Liver (tissue), 9 donors: Measurements from ENCODE around the gene TET3. TPM values are rescaled to one million over a fixed set of nuclear protein-coding genes. Genes with fewer than 3 reads are reported as not detected.

Source experiments
- DNase-seq: peaks from one replicate; pipeline ENCODE4 v3.0.0-alpha.2; 2017; ENCODE audit warnings: low spot score
- H3K27ac ChIP-seq, 2 donors: one replicate each; pipeline ENCODE4 v1.7.0; 2013; ENCODE audit warnings: inconsistent platforms in 2 of 2, low read length in 2 of 2, control low read depth in 1 of 2, low read depth in 1 of 2, mild to moderate bottlenecking in 1 of 2
- H3K27me3 ChIP-seq, 4 donors: one replicate each; pipeline versions ENCODE4 v1.6.1 to v1.7.0; 2013; ENCODE audit warnings: low read length in 3 of 4, inconsistent platforms in 1 of 4, mild to moderate bottlenecking in 1 of 4, moderate library complexity in 1 of 4; ENCODE audit not compliant: control insufficient read depth in 4 of 4, insufficient read depth in 4 of 4
- H3K36me3 ChIP-seq, 4 donors: one replicate each; pipeline versions ENCODE4 v1.6.1 to v1.7.0; 2013; ENCODE audit warnings: low read length in 3 of 4, mild to moderate bottlenecking in 3 of 4, low read depth in 1 of 4, moderate library complexity in 1 of 4; ENCODE audit not compliant: control insufficient read depth in 4 of 4, insufficient read depth in 3 of 4
- H3K4me1 ChIP-seq, 4 donors: one replicate each; pipeline versions ENCODE4 v1.6.1 to v1.7.0; 2013; ENCODE audit warnings: low read length in 3 of 4, mild to moderate bottlenecking in 3 of 4, moderate library complexity in 1 of 4; ENCODE audit not compliant: control insufficient read depth in 4 of 4, insufficient read depth in 4 of 4
- H3K4me3 ChIP-seq, 3 donors: one replicate each; pipeline versions ENCODE4 v1.6.1 to v1.7.0; 2013; ENCODE audit warnings: low read length in 3 of 3, control low read depth in 1 of 3, low read depth in 1 of 3, mild to moderate bottlenecking in 1 of 3
- H3K9ac ChIP-seq, 2 donors: one replicate each; pipeline ENCODE4 v1.7.0; 2013; ENCODE audit warnings: low read length in 2 of 2, mild to moderate bottlenecking in 2 of 2, moderate library complexity in 2 of 2, control low read depth in 1 of 2, low read depth in 1 of 2
- H3K9me3 ChIP-seq, 4 donors: one replicate each; pipeline versions ENCODE4 v1.6.1 to v1.7.0; 2013; ENCODE audit warnings: low read length in 3 of 4; ENCODE audit not compliant: control insufficient read depth in 4 of 4
- EGR1 ChIP-seq, 2 donors: IDR thresholded peaks; 2 replicates each; pipeline ENCODE4 v1.6.1; 2016 to 2018; ENCODE audit warnings: antibody characterized with exemption in 2 of 2, low read depth in 2 of 2
- FOXA1 ChIP-seq: IDR thresholded peaks from 2 replicates; pipeline ENCODE4 v1.6.1; 2016; ENCODE audit warnings: antibody characterized with exemption
- FOXA2 ChIP-seq: IDR thresholded peaks from 2 replicates; pipeline ENCODE4 v1.6.1; 2016; ENCODE audit warnings: antibody characterized with exemption
- GABPA ChIP-seq, 2 donors: IDR thresholded peaks in 1 of 2; conservative IDR thresholded peaks in 1 of 2; 2 replicates each; pipeline ENCODE4 v1.6.1; 2016; ENCODE audit warnings: antibody characterized with exemption in 2 of 2, mild to moderate bottlenecking in 1 of 2, moderate library complexity in 1 of 2
- HNF4A ChIP-seq, 2 donors: conservative IDR thresholded peaks; 2 replicates each; pipeline ENCODE4 v1.6.1; 2016; ENCODE audit warnings: antibody characterized with exemption in 2 of 2, mild to moderate bottlenecking in 2 of 2
- HNF4G ChIP-seq: IDR thresholded peaks from 2 replicates; pipeline ENCODE4 v1.6.1; 2016; ENCODE audit warnings: antibody characterized with exemption
- JUND ChIP-seq, 2 donors: IDR thresholded peaks; 2 replicates each; pipeline ENCODE4 v1.6.1; 2016; ENCODE audit warnings: antibody characterized with exemption in 2 of 2
- RAD21 ChIP-seq, 2 donors: IDR thresholded peaks; 2 replicates each; pipeline ENCODE4 v1.6.1; 2016; ENCODE audit warnings: antibody characterized with exemption in 2 of 2, mild to moderate bottlenecking in 2 of 2
- RXRA ChIP-seq, 2 donors: IDR thresholded peaks; 2 replicates each; pipeline ENCODE4 v1.6.1; 2017 to 2018; ENCODE audit warnings: antibody characterized with exemption in 2 of 2, mild to moderate bottlenecking in 1 of 2
- SP1 ChIP-seq: IDR thresholded peaks from 2 replicates; pipeline ENCODE4 v1.6.1; 2018; ENCODE audit warnings: antibody characterized with exemption, mild to moderate bottlenecking
- TAF1 ChIP-seq: conservative IDR thresholded peaks from 2 replicates; pipeline ENCODE4 v1.6.1; 2016; ENCODE audit warnings: antibody characterized with exemption, mild to moderate bottlenecking
- WGBS: extraction: QIAGEN DNeasy Blood & Tissue Kit; methylation state at CpG from one replicate; pipeline ENCODE4 v1.1.7; 2013; 5-methylcytosine and 5-hydroxymethylcytosine counted together
- polyA plus RNA-seq, 2 donors: library from polyadenylated mRNA; stranded (reverse) in 1 of 2; unstranded in 1 of 2; fragments of 200-250 nt in 1 of 2; fragments of >200 nt in 1 of 2; fragmentation: Nextera tagmentation in 1 of 2; extraction: Ambion mirVana in 1 of 2; gene quantifications; one replicate each; pipeline versions ENCODE4 v1.2.1 to v1.2.3, GENCODE V29; 2013 to 2015
- total RNA-seq, 2 donors: library from RNA; depleted of rRNA; stranded (reverse); fragments of >200 nt; gene quantifications; one replicate each; pipeline ENCODE4 v1.2.3, GENCODE V29; 2014
- TF ChIP-seq, protein P1 (sequence below): fragments of 150-350 bp; IDR thresholded peaks from 2 replicates; pipeline ENCODE4 v1.5.1; 2017; ENCODE audit warnings: improper control_type of control experiment, low read depth, low read length; ENCODE audit not compliant: missing input control
- TF ChIP-seq, protein P2 (sequence below): IDR thresholded peaks from 2 replicates; pipeline ENCODE4 v1.6.1; 2016; ENCODE audit warnings: antibody characterized with exemption
- TF ChIP-seq, protein P3 (sequence below): IDR thresholded peaks from 2 replicates; pipeline ENCODE4 v1.6.1; 2016; ENCODE audit warnings: antibody characterized with exemption, mild to moderate bottlenecking
- TF ChIP-seq, protein P4 (sequence below): IDR thresholded peaks from 2 replicates; pipeline ENCODE4 v1.6.1; 2016; ENCODE audit warnings: antibody characterized with exemption
- donor health status: healthy.
- donor health status: healthy.
- donor health status: healthy.
- donor health status: healthy.
- donor health status: healthy.

The TET3 gene
- total and polyA plus RNA-seq, 4 donors: 0.89 to 16.2 (median 3.2) TPM

DNA sequence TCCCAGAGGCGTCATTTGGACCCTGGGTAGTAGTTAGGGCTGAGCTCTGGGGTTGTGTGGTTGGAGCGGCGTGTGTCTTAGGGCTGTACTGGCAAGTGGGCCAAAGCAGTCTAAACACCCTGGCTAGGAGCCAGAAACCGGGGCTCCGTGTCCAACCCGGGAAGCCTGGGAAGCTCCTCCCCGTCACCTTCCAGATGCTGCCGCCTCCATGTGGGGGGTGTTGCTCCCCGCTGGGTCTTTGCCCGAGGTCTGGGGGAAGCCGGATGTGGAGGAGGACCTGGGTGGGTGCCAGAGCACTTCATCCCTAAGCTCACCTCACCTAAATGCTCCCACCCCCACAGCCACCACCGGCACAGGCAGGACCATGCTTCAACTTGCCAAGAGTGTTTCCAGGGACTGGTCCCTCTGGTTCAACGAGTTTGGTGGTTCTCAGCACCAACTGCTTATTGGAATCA, 25.4 kb downstream of the TET3 start (continued):
- TF ChIP-seq, protein P1, sequence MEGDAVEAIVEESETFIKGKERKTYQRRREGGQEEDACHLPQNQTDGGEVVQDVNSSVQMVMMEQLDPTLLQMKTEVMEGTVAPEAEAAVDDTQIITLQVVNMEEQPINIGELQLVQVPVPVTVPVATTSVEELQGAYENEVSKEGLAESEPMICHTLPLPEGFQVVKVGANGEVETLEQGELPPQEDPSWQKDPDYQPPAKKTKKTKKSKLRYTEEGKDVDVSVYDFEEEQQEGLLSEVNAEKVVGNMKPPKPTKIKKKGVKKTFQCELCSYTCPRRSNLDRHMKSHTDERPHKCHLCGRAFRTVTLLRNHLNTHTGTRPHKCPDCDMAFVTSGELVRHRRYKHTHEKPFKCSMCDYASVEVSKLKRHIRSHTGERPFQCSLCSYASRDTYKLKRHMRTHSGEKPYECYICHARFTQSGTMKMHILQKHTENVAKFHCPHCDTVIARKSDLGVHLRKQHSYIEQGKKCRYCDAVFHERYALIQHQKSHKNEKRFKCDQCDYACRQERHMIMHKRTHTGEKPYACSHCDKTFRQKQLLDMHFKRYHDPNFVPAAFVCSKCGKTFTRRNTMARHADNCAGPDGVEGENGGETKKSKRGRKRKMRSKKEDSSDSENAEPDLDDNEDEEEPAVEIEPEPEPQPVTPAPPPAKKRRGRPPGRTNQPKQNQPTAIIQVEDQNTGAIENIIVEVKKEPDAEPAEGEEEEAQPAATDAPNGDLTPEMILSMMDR: no peak
- TF ChIP-seq, protein P2, sequence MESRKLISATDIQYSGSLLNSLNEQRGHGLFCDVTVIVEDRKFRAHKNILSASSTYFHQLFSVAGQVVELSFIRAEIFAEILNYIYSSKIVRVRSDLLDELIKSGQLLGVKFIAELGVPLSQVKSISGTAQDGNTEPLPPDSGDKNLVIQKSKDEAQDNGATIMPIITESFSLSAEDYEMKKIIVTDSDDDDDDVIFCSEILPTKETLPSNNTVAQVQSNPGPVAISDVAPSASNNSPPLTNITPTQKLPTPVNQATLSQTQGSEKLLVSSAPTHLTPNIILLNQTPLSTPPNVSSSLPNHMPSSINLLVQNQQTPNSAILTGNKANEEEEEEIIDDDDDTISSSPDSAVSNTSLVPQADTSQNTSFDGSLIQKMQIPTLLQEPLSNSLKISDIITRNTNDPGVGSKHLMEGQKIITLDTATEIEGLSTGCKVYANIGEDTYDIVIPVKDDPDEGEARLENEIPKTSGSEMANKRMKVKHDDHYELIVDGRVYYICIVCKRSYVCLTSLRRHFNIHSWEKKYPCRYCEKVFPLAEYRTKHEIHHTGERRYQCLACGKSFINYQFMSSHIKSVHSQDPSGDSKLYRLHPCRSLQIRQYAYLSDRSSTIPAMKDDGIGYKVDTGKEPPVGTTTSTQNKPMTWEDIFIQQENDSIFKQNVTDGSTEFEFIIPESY: no peak

DNA sequence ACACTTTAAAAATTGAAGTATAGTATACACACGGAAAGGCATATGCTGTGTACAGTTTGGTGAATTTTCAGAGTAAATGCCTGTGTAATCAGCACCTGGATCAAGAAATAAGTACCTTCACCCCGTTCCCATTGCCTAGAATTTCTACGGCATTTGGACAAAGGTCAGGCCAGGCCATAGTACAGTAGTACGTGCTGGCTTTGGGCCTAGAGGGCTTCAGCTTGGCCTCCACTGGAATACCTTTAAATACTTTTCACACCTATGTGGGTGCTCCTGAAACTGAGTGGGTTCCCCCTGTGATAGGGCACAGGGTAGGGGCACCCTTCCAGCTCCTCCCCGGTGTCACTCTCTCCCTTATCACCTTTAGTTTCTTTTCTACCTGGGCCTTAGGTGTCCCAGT, 26.5 kb downstream of the TET3 start:
- no peaks in the 10 kb centered on the region for H3K27me3 ChIP-seq
- 47% methylated on average over 5 of the region's 5 CpGs for WGBS
- H3K4me1 ChIP-seq: peaks cover 3 to 20% (median 15%) of the 10 kb centered on the region in 4 donors
- H3K4me3 ChIP-seq: no peak overlapping the region
- no peak overlapping the region for H3K27ac ChIP-seq
- no peaks in the 10 kb centered on the region for H3K9me3 ChIP-seq
- no peak for DNase-seq
- peaks cover 0 to 5% (median 0%) of the 10 kb centered on the region in 4 donors for H3K36me3 ChIP-seq
- TF ChIP-seq, protein P3, sequence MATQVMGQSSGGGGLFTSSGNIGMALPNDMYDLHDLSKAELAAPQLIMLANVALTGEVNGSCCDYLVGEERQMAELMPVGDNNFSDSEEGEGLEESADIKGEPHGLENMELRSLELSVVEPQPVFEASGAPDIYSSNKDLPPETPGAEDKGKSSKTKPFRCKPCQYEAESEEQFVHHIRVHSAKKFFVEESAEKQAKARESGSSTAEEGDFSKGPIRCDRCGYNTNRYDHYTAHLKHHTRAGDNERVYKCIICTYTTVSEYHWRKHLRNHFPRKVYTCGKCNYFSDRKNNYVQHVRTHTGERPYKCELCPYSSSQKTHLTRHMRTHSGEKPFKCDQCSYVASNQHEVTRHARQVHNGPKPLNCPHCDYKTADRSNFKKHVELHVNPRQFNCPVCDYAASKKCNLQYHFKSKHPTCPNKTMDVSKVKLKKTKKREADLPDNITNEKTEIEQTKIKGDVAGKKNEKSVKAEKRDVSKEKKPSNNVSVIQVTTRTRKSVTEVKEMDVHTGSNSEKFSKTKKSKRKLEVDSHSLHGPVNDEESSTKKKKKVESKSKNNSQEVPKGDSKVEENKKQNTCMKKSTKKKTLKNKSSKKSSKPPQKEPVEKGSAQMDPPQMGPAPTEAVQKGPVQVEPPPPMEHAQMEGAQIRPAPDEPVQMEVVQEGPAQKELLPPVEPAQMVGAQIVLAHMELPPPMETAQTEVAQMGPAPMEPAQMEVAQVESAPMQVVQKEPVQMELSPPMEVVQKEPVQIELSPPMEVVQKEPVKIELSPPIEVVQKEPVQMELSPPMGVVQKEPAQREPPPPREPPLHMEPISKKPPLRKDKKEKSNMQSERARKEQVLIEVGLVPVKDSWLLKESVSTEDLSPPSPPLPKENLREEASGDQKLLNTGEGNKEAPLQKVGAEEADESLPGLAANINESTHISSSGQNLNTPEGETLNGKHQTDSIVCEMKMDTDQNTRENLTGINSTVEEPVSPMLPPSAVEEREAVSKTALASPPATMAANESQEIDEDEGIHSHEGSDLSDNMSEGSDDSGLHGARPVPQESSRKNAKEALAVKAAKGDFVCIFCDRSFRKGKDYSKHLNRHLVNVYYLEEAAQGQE: no peak
- TF ChIP-seq TAF1 (no peak), HNF4A (conservative IDR thresholded peaks at IDR 0.05) (peak; percentile 57 to 72), EGR1 (IDR thresholded peaks at IDR 0.05; ENCODE audit: low read depth in 2 of 2) (no peak), SP1 (peak; percentile 13), GABPA (IDR thresholded peaks at IDR 0.05 in 1 of 2, conservative IDR thresholded peaks at IDR 0.05 in 1 of 2) (no peak), FOXA2 (no peak), HNF4G (peak; percentile 7), RAD21 (IDR thresholded peaks at IDR 0.05) (peak; percentile 8 to 10), JUND (IDR thresholded peaks at IDR 0.05) (no peak), FOXA1 (no peak), RXRA (IDR thresholded peaks at IDR 0.05) (peak; percentile 75 to 78)
- TF ChIP-seq, protein P4, sequence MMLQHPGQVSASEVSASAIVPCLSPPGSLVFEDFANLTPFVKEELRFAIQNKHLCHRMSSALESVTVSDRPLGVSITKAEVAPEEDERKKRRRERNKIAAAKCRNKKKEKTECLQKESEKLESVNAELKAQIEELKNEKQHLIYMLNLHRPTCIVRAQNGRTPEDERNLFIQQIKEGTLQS: no peak
- H3K9ac ChIP-seq: no peak overlapping the region
